Measurements from ENCODE around the gene TNFSF13B.

DNA sequence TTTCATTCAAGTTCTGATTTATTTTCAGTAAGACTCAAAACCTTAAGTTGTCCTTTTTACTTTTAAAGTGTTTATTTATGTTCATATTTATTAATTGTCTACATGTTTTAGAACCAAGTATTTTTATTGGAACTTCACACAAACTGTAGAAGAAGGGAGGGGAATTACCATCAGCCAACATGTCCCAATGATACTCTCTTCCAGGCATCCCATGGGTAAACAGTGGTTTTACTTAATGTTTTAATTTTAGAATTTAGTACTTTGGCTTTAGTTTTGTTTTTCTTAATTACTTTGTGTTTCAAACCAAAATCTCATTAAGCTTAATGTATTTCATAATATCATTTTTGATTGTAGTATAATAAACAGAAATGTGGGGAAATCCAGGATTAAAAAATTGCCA lies 5.2 kb downstream of the TNFSF13B start:
- no peak for TF ChIP-seq EP300 (IDR thresholded peaks at IDR 0.05; ENCODE audit: borderline replicate concordance in 1 of 2, low read depth in 1 of 2, low read length in 1 of 2)
- no peak for TF ChIP-seq MXI1 (IDR thresholded peaks at IDR 0.05; ENCODE audit: low read depth, low read length)
- TF ChIP-seq, protein P1, sequence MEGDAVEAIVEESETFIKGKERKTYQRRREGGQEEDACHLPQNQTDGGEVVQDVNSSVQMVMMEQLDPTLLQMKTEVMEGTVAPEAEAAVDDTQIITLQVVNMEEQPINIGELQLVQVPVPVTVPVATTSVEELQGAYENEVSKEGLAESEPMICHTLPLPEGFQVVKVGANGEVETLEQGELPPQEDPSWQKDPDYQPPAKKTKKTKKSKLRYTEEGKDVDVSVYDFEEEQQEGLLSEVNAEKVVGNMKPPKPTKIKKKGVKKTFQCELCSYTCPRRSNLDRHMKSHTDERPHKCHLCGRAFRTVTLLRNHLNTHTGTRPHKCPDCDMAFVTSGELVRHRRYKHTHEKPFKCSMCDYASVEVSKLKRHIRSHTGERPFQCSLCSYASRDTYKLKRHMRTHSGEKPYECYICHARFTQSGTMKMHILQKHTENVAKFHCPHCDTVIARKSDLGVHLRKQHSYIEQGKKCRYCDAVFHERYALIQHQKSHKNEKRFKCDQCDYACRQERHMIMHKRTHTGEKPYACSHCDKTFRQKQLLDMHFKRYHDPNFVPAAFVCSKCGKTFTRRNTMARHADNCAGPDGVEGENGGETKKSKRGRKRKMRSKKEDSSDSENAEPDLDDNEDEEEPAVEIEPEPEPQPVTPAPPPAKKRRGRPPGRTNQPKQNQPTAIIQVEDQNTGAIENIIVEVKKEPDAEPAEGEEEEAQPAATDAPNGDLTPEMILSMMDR (IDR thresholded peaks at IDR 0.05) = no peak
- no peak for TF ChIP-seq REST (IDR thresholded peaks at IDR 0.05; ENCODE audit: low read depth, low read length)
- TF ChIP-seq POLR2AphosphoS5 (IDR thresholded peaks at IDR 0.05; ENCODE audit: low read depth, low read length) = no peak
- TF ChIP-seq RAD21 (IDR thresholded peaks at IDR 0.05; ENCODE audit: low read length) = no peak
- no peak for TF ChIP-seq YY1 (IDR thresholded peaks at IDR 0.05; ENCODE audit: low read depth)
- TF ChIP-seq, protein P2, sequence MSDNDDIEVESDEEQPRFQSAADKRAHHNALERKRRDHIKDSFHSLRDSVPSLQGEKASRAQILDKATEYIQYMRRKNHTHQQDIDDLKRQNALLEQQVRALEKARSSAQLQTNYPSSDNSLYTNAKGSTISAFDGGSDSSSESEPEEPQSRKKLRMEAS (IDR thresholded peaks at IDR 0.05; ENCODE audit: low read depth) = no peak
- no peak for TF ChIP-seq USF2 (IDR thresholded peaks at IDR 0.05; ENCODE audit: borderline replicate concordance, low read depth, low read length)
- no peak for TF ChIP-seq FOXJ3 (CRISPR knock-in tag; IDR thresholded peaks at IDR 0.05)
- no peak for TF ChIP-seq SMC3 (IDR thresholded peaks at IDR 0.05; ENCODE audit: low read depth, low read length)
- TF ChIP-seq JUND (IDR thresholded peaks at IDR 0.05) = no peak
- no peak for TF ChIP-seq SIN3A (IDR thresholded peaks at IDR 0.05; ENCODE audit: borderline replicate concordance, low read depth, low read length)
- TF ChIP-seq, protein P3, sequence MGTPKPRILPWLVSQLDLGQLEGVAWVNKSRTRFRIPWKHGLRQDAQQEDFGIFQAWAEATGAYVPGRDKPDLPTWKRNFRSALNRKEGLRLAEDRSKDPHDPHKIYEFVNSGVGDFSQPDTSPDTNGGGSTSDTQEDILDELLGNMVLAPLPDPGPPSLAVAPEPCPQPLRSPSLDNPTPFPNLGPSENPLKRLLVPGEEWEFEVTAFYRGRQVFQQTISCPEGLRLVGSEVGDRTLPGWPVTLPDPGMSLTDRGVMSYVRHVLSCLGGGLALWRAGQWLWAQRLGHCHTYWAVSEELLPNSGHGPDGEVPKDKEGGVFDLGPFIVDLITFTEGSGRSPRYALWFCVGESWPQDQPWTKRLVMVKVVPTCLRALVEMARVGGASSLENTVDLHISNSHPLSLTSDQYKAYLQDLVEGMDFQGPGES (IDR thresholded peaks at IDR 0.05; ENCODE audit: low read depth, low read length) = no peak
